OCI-LY1 (cell line): ENCODE results near the gene NR0B1.

Experiments
- CTCF ChIP-seq: fragments of 200-600 bp; sonication (generic), shearing (Covaris generic); IDR thresholded peaks from 2 replicates; pipeline ENCODE4 v1.5.1; 2017; ENCODE audit warnings: mild to moderate bottlenecking, antibody characterized with exemption, low read length, moderate library complexity, mixed read lengths
- EZH2 ChIP-seq: fragments of 200-600 bp; sonication (generic), shearing (Covaris generic); IDR thresholded peaks from 2 replicates; pipeline ENCODE4 v1.8.0; 2017; ENCODE audit warnings: borderline replicate concordance, mixed run types, mild to moderate bottlenecking, antibody characterized with exemption, low read length, moderate library complexity, mixed read lengths

- TF ChIP-seq CTCF = no peak
- no peak for TF ChIP-seq EZH2
These were observed 1.7 kb downstream of the NR0B1 start for GRCh38 chrX:30307466-30307865.
